ENCODE measurements around the gene KLC3.
"Not testable (repeated sequence)": the region's sequence is repeated elsewhere in the genome, so short reads cannot be mapped to it uniquely, and the experiment has no call there.

KLC3 gene

GRCh38 chr19:45333609-45334303 lies 6.8 kb upstream of the KLC3 start:
- Mint-ChIP-seq H3K9me3 (no peaks in the 10 kb centered on the region), H3K27ac (no peak overlapping the region), H3K36me3 (no peaks in the 10 kb centered on the region), H3K4me3 (no peak overlapping the region), H3K4me1 (peaks cover 3% of the 10 kb centered on the region), H3K27me3 (peaks cover 8% of the 10 kb centered on the region)

DNA sequence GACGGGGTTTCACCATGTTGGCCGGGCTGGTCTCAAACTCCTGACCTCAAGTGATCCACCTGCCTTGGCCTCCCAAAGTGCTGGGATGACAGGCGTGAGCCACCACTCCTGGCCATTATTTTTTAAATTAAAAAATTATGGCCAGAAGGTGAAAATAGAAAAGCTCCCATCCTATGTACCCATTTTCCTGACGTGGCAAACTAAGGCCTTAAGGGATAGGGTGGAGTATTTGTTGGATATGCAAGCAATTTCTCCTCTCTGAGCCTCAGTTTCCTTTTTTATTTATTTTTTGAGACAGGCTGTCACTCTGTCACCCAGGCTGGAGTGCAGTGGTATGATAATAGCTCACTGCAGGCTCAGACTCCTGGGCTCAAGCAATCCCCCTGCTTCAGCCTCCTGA lies 5.7 kb upstream of the KLC3 start:
- not testable (repeated sequence) for H3K4me1 Mint-ChIP-seq, H3K27ac Mint-ChIP-seq, H3K36me3 Mint-ChIP-seq, H3K9me3 Mint-ChIP-seq, H3K4me3 Mint-ChIP-seq
- H3K27me3 Mint-ChIP-seq, result peaks cover 11% of the 10 kb centered on the region

DNA sequence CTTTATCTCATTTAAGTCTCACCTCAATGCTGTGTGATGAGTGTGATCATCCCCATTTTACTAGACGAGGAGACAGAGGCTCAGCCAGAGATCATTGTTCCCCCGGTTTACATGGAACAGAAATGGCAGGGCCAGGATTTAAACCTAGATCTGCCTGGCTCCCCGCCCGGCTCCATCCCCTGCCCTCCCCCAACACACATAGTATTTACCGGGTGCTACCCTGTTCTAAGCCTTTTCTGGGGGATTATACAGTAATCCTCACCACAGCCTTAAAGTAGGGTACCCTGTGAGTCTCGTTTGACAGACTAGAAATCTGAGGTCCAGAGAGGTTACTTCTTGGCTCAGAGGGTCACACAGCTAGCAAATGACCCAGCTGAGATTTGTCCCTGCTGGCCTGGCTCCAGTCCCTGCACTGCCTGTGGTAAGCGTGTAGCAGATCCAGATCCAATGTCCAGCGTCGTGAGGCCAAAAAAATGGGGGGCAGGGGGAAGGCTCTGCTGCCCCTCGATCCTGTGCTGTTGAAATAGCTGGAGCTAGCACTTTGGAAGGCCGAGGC lies 3.8 kb upstream of the KLC3 start:
- Mint-ChIP-seq H3K27me3 (peaks cover 16% of the 10 kb centered on the region), H3K4me3 (no peak overlapping the region), H3K4me1 (peaks cover 8% of the 10 kb centered on the region), H3K36me3 (no peaks in the 10 kb centered on the region), H3K27ac (no peak overlapping the region), H3K9me3 (no peaks in the 10 kb centered on the region)

GRCh38 chr19:45339629-45340028 lies 921 bp upstream of the KLC3 start:
- no peaks in the 10 kb centered on the region for H3K36me3 Mint-ChIP-seq
- H3K9me3 Mint-ChIP-seq, result no peaks in the 10 kb centered on the region
- H3K4me1 Mint-ChIP-seq, result peaks cover 8% of the 10 kb centered on the region
- H3K27me3 Mint-ChIP-seq, result peaks cover 21% of the 10 kb centered on the region
- H3K4me3 Mint-ChIP-seq, result no peak overlapping the region
- no peak overlapping the region for H3K27ac Mint-ChIP-seq

DNA sequence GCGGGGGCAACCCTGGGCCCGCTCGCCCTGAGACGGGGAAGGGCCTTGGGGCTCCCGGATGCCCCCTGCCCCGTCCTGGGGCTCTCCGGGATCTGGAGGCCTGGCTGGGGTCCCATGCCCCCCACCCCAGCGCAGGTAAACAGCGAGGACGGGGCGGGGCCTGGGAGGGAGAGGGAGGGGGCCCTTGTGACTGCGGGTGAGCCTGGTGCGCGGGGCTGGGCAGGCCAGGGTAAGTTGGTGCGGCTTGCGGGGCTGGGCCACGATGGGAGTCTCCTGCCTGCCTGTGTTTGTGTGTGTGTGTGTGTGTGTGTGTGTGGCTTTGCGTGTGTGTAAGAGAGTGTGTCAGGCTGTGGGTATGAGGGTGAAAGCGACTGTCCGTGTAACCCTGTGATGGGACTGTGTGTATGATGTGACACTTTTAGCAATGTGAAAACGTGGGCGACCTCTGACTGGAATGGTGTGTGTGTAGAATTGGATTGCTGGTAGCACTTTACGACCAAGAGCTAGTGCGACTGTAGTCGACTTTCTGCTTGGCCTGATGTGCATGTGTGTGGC lies 426 bp downstream of the KLC3 start:
- Mint-ChIP-seq H3K4me1 (peaks cover 8% of the 10 kb centered on the region), H3K36me3 (no peaks in the 10 kb centered on the region), H3K4me3 (no peak overlapping the region), H3K27me3 (peaks cover 24% of the 10 kb centered on the region), H3K27ac (no peak overlapping the region), H3K9me3 (no peaks in the 10 kb centered on the region)

GRCh38 chr19:45342911-45343310 lies 2.4 kb downstream of the KLC3 start:
- peaks cover 22% of the 10 kb centered on the region for H3K27me3 Mint-ChIP-seq
- H3K9me3 Mint-ChIP-seq, result no peaks in the 10 kb centered on the region
- H3K4me3 Mint-ChIP-seq, result no peak overlapping the region
- H3K36me3 Mint-ChIP-seq, result no peaks in the 10 kb centered on the region
- peaks cover 8% of the 10 kb centered on the region for H3K4me1 Mint-ChIP-seq
- no peak overlapping the region for H3K27ac Mint-ChIP-seq

DNA sequence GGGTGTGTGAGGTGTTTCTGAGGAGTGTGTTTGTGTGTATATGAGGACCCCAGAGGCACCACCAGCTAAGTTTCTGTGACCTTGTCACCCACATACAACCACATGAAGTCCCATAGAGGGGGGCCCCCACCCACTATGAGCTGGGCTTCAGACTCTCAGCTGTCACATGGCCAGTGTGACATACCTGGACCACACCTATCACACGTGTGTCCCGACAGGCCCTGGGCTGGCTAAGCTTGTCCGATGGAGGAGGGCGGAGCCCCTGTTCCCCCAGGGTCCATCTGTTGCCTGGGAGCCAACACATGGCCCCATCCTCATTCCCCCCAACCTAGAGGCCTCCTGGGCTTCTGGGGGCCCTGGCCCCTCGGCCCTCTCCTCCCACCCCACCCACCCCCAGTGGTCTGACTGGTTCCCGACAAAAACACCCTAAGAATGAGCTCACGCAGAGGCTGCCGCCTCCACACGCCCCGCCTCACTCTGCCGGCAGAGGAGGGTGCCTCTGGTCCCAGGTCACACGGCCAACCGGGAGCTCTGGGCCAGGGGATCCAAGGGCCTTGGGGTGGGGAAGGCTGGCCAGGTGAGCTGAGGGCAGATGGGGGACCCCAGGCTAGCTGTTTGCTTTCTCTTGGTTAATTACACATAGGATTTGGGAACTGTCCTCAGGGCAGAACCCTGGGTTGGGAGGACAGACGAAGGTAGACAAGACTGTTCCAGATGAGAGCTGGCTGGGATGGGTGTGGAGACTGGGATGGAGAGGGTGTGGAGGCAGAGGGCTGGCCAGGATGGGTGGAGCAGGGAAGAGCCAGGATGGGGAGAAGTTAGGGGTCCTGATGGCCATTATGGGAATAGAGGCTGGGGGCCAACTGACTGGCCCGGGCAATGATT lies 4.3 kb downstream of the KLC3 start:
- Mint-ChIP-seq H3K4me3 (no peak overlapping the region), H3K27me3 (peaks cover 15% of the 10 kb centered on the region), H3K4me1 (peaks cover 5% of the 10 kb centered on the region), H3K36me3 (no peaks in the 10 kb centered on the region), H3K9me3 (no peaks in the 10 kb centered on the region), H3K27ac (peak overlapping the region; percentile 5)

GRCh38 chr19:45345506-45345860 lies 4.9 kb downstream of the KLC3 start:
- no peak overlapping the region for H3K27ac Mint-ChIP-seq
- H3K36me3 Mint-ChIP-seq, result no peaks in the 10 kb centered on the region
- no peaks in the 10 kb centered on the region for H3K9me3 Mint-ChIP-seq
- H3K4me1 Mint-ChIP-seq, result no peaks in the 10 kb centered on the region
- H3K4me3 Mint-ChIP-seq, result no peak overlapping the region
- H3K27me3 Mint-ChIP-seq, result peaks cover 10% of the 10 kb centered on the region

DNA sequence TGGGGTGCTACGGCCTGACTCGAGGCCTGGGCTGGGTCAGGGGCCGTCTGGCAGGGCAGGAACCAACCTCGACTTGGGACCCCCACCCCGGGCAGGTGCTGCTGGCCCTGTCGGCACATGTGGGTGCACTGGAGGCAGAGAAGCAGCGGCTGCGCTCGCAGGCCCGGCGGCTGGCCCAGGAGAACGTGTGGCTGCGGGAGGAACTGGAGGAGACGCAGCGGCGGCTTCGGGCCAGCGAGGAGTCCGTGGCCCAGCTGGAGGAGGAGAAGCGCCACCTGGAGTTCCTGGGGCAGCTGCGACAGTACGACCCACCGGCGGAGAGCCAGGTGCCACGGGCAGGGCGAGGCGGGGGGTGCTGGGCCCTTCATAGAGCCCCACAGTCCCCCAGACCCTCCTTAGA lies 5.9 kb downstream of the KLC3 start:
- no peaks in the 10 kb centered on the region for H3K4me1 Mint-ChIP-seq
- peaks cover 10% of the 10 kb centered on the region for H3K27me3 Mint-ChIP-seq
- H3K36me3 Mint-ChIP-seq, result no peaks in the 10 kb centered on the region
- H3K27ac Mint-ChIP-seq, result no peak overlapping the region
- H3K9me3 Mint-ChIP-seq, result no peaks in the 10 kb centered on the region
- no peak overlapping the region for H3K4me3 Mint-ChIP-seq

- H3K4me1 Mint-ChIP-seq, result no peaks in the 10 kb centered on the region
- H3K36me3 Mint-ChIP-seq, result no peaks in the 10 kb centered on the region
- no peak overlapping the region for H3K27ac Mint-ChIP-seq
- no peak overlapping the region for H3K4me3 Mint-ChIP-seq
- H3K9me3 Mint-ChIP-seq, result no peaks in the 10 kb centered on the region
- H3K27me3 Mint-ChIP-seq, result peaks cover 10% of the 10 kb centered on the region
These were observed 7.2 kb downstream of the KLC3 start for GRCh38 chr19:45347570-45348366.

GRCh38 chr19:45348367-45349125 lies 8.0 kb downstream of the KLC3 start:
- H3K4me3 Mint-ChIP-seq, result no peak overlapping the region
- H3K9me3 Mint-ChIP-seq, result no peaks in the 10 kb centered on the region
- H3K27me3 Mint-ChIP-seq, result peaks cover 9% of the 10 kb centered on the region
- H3K27ac Mint-ChIP-seq, result no peak overlapping the region
- H3K4me1 Mint-ChIP-seq, result no peaks in the 10 kb centered on the region
- H3K36me3 Mint-ChIP-seq, result no peaks in the 10 kb centered on the region

DNA sequence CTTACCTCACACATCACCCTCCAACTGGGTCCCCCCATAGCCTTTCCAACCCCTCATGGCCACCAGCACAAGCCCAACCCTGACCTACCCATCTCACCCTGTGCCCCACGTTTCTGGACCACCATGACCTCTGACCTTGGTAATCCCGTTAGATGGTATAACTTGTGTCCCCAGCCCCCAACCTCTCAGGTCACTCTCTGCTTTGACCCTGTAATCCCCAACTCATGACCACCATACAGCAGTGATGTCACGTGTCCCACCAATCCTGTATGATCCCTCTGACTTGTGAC lies 8.5 kb downstream of the KLC3 start:
- Mint-ChIP-seq H3K36me3 (no peaks in the 10 kb centered on the region), H3K9me3 (no peaks in the 10 kb centered on the region), H3K27me3 (peaks cover 7% of the 10 kb centered on the region), H3K4me1 (no peaks in the 10 kb centered on the region), H3K27ac (no peak overlapping the region), H3K4me3 (no peak overlapping the region)

- Mint-ChIP-seq H3K4me3 (no peak overlapping the region), H3K27me3 (peaks cover 5% of the 10 kb centered on the region), H3K36me3 (no peaks in the 10 kb centered on the region), H3K4me1 (no peaks in the 10 kb centered on the region), H3K9me3 (no peaks in the 10 kb centered on the region), H3K27ac (no peak overlapping the region)
These were observed 8.9 kb downstream of the KLC3 start for GRCh38 chr19:45349430-45349941.

GRCh38 chr19:45350477-45351058 lies 10.0 kb downstream of the KLC3 start:
- Mint-ChIP-seq H3K36me3 (peaks cover 1% of the 10 kb centered on the region), H3K9me3 (no peaks in the 10 kb centered on the region), H3K27ac (no peak overlapping the region), H3K27me3 (peaks cover 3% of the 10 kb centered on the region), H3K4me3 (no peak overlapping the region), H3K4me1 (no peaks in the 10 kb centered on the region)
